Stimulated activated CD8-positive, alpha-beta memory T cell treated with anti-CD3 and anti-CD28 coated beads, Interleukin-12 subunit alpha, Interleukin-12 subunit beta, amount 100 ng/mL, for 4 hours (primary cell): ENCODE data around the gene CDC14A.

ENCODE experiments used
- DNase-seq: peaks from one replicate; pipeline ENCODE4 v3.0.0-alpha.2; 2020; ENCODE audit warnings: low read depth

CDC14A gene

DNA sequence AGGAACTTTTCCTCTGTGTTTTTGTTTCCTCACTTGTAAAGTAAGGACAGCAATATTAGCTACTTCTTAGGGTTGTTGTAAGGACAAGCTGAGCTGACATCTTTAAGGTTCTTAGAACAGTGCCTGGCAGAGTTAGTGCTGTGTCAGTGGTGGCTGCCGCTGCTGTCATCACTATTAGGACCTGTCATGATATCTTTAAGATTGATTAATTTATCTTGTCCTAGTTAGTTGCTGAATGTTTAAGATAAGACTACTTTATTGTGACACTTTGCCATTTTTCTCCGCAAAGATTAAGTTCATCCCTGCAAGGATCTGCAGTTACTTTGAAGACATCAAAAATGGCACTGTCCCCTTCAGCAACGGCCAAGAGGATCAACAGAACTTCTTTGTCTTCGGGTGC is 145.5 kb downstream of the CDC14A start:
- DNase-seq: no peak

DNA sequence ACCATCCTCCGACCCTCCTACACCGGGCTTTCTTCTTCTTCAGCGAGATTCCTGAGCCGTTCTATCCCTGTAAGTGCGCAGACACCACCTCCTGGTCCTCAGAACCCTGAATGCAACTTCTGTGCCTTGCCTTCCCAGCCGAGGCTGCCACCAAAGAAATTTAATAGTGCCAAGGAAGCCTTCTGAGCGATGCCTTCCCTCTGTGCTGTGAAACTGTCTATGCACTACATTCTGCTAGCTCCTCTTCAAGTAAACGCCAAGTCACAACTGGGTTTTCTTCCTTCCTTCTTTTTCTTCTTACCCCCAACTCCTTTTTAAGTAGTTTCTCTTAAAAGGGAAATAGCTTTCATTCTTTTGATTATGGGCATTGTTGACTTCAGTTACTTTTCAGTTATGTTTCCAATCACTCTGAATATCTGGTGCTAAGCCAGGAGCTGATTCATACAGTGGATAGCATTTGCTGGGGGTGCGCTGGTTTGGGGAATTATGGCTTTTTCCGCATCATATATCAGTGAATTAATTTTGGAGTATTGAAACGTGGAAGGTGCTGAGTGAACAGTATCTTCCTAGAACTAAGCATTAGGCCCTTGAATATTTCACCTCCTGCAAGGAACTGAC is 147.0 kb downstream of the CDC14A start:
- DNase-seq: no peak

DNA sequence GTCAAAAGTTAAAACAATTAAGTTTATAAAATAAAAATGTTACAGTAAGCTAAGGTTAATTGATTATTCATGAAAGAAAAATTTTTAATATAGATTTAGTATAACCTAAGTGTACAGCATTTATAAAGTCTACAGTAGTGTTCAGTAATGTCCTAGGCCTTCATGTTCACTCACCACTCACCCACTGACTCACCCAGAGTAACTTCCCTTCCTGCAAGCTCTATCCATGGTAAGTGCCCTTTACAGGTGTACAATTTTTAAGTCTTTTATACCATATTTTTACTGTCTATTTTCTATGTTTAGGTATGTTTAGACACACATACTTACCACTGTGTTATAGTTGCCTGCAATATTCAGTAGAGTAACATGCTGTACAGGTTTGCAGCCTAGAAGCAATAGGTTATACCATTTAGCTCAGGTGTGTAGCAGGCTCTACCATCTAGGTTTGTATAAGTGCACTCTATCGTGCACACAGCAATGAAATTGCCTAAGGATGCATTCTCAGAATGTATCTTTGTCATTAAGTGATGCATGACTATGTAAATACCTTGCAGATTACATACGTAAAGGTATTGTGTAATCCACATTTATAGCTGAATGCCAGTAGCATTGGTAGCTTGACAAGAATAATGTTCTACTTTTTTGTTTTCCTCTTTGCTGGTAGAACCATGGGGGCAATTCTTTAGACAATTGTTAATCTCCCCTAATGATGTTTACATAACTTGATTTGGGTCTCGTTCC is 149.9 kb downstream of the CDC14A start:
- no peak for DNase-seq

DNA sequence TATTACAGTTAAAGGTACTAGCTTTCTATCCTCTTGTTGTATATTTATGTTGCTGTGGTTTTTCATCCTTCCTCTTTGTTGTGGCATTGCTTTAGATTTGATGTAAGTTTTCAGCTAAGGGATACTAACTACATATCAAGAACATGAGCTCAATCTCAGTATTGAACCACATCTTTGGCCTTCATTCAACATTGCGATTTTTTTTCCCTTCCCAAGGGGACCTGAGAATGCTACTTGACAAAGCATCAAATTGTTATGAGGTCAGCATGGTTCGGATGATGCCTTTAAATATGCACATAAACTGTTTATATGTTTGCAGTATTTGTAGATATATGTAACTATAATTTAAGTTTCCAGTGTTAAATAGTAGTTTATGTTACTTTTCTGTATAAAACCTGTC is 153.9 kb downstream of the CDC14A start:
- no peak for DNase-seq

GRCh38 chr1:100510451-100510850 is 158.1 kb downstream of the CDC14A start:
- DNase-seq: no peak

DNA sequence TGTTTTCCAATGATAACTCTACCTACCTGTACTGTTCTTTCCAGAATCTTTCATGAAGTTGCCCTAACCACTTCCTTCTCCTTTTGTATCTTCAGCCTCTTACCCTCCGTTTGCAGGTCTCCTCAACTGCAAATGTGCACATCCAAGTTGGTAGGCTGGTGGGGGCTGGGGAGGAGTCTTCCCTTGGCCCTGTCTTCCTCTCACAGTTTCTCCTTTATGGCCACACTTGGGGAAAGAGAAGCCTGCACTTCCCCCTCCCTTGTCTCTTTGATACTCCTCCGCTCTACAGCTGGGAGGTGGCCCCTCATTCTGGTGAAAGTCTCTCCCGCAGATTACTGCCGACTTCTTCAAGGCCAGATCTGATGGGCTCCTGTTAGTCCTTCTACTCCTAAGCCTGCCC is 158.8 kb downstream of the CDC14A start:
- DNase-seq: no peak

GRCh38 chr1:100511773-100512172 is 159.5 kb downstream of the CDC14A start:
- no peak for DNase-seq

DNA sequence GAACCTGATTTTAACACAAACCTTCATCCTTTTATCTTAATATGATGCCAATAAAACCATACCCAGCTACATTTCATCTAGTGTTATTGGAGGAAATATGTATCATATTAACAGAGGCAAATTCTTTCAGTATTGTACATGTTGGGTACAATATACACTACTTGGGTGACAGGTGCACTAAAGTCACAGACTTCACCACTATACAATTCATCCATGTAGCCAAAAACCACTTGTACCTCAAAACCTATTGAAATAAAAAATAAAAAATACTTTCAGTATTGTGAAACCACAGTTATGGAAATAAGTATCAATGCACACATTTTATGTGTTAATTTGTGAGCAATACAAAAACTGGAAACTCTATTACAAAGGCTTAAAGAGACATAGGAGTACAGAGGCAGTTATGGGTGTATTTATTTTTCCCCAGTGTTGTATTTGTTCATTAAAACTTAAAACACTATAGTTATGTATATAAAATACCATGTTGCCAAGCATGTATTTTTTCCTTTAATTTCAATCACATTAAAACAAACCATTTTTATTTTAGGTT is 160.6 kb downstream of the CDC14A start:
- DNase-seq: no peak

DNA sequence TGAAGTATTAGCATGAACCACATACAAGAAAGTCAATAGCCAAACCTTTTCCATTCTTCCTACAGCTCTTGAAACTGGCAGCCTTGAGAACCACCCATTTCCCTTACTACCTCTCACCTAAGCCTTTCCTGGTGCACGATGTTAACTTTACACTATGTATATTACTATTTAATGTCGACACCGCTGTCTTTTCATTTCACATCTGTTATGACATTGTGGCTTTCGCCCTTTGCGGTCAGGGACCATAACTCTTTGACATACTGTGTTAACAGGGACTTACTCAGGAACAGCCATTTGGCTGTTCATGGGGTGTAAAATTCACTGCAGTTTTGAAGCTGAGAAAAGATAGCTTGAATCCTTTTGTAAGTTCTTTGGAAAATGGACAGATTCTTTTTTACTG is 164.6 kb downstream of the CDC14A start:
- no peak for DNase-seq

- DNase-seq: no peak
These were observed 165.2 kb downstream of the CDC14A start for GRCh38 chr1:100517515-100517914.

DNA sequence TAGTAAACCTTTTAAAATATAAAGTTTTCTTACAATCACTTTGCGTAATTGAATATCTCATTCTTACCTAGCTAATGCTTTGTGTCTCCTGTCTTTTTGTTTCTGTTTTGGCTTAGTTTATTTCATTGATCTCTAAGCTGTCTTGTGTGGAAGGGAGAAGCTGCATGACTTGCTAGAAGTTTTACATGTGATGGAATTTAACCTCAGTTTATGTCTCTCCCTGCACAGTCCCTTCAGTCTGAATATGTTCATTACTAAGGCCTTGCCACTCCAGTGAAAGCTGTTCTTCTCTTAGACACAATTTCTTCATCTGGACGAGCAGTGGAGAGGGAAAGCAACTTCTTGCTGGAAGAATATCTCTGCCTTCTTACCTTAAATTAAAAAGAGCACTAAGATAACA is 165.7 kb downstream of the CDC14A start:
- DNase-seq: no peak

GRCh38 chr1:100523038-100523652 is 170.8 kb downstream of the CDC14A start:
- DNase-seq: no peak

DNA sequence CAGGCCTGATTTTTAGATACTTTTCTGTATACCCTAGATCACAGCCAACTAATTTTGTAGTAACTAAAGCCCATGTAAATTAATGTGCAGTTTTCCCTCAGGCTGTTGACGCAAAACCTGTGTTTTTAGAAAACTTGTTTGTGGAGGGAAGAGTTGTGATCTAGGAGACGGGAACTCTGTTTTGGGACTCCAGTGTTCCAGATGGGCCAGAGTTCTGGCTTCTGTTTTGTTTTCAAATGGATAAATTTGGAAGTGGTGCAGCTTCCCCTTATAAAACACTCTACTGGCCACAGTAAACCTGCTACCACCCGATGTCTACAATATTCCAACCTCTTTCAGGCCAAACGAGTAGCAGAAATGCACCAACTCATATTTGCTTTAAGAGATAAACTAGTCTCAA is 172.0 kb downstream of the CDC14A start:
- DNase-seq: no peak

GRCh38 chr1:100526894-100527293 is 174.6 kb downstream of the CDC14A start:
- DNase-seq: no peak

DNA sequence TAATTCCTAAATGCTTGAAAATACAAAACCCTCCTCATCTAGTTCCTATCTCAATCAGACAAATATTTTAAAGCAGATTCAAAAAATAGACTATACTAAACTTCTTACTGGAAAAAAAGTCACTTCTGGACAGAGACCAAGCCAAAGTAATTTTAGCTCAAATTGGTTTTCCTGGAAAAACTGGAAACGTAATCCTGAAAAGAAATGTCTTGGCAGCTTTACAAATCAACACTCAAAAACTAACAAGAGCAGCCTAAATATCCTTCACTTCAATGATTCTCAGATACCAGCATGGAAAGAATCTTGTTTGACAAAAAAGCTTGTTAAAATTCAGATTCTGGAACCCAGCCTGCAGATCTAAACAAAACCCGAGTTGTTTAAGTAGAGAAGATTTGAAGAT is 176.6 kb downstream of the CDC14A start:
- no peak for DNase-seq

GRCh38 chr1:100530141-100530540 is 177.8 kb downstream of the CDC14A start:
- DNase-seq: no peak

DNA sequence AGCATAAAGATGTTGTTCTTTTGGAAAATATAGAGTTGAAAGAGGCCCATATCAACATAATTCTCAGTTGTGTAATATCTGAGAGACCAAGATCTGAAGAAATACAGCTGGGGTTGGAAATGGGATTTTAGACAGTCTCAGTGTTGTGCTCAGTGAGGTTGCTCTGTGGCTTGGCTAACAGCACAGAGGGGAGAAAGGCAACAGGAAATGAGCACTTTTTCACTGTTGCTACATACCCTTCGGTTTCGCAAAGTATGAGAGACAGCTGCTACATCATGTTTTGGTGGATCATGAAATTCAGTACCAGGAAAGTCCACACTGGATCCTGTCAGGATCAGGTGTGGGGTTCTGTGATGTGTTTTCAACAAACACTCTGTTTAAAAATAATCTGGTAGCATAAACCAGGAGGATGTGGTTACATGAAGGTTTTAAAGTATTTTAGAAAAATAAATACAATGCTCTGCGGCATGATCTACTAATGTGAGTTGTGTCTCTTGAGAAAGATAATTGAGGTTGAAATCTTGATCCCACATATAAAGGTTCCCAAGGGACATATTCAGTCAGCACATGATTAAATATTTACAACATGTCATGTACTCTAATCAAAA is 178.7 kb downstream of the CDC14A start:
- no peak for DNase-seq

GRCh38 chr1:100532645-100533044 is 180.3 kb downstream of the CDC14A start:
- DNase-seq: no peak

- no peak for DNase-seq
These were observed 183.0 kb downstream of the CDC14A start for GRCh38 chr1:100535264-100535663.

- DNase-seq: no peak
These were observed 183.7 kb downstream of the CDC14A start for GRCh38 chr1:100536031-100536430.

DNA sequence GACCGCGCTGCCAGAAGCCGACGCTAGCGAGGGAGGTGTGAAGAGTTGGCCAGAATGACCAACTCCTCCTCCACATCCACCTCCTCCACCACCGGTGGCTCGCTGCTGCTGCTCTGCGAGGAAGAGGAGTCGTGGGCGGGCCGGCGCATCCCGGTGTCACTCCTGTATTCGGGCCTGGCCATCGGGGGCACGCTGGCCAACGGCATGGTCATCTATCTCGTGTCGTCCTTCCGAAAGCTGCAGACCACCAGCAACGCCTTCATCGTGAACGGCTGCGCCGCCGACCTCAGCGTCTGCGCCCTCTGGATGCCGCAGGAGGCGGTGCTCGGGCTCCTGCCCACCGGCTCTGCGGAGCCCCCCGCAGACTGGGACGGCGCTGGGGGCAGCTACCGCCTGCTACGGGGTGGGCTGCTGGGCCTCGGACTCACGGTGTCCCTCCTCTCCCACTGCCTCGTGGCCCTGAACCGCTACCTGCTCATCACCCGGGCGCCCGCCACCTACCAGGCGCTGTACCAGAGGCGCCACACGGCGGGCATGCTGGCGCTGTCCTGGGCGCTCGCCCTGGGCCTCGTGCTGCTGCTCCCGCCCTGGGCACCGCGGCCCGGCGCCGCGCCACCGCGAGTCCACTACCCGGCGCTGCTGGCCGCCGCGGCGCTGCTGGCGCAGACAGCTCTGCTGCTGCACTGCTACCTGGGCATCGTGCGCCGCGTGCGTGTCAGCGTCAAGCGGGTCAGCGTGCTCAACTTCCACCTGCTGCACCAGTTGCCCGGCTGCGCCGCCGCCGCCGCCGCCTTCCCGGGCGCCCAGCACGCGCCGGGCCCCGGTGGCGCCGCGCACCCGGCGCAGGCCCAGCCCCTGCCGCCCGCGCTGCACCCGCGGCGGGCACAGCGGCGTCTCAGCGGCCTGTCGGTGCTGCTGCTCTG is 186.9 kb downstream of the CDC14A start:
- peak; percentile 8 for DNase-seq
